WTC11 (cell line): ENCODE results near the gene DUSP6. TPM values are rescaled to one million over a fixed set of nuclear protein-coding genes. Genes with fewer than 3 reads are reported as not detected.

Experiments
- ATAC-seq: fragments of 200-7000 bp; cut with Tn5 transposase; 2 replicates; pipeline ENCODE4 v1.10.0; 2021; ENCODE audit warnings: mild to moderate bottlenecking, moderate library complexity
- CTCF ChIA-PET: fragments of 300-600 bp; sonication (Branson Sonifier 250); formaldehyde crosslinking; loops from one replicate; lab custom pipeline; 2021; ENCODE audit warnings: antibody characterized with exemption; lab: Charles Lee
- POLR2A ChIA-PET: fragments of 350-600 bp; sonication (Branson Sonifier 250); formaldehyde crosslinking; loops from one replicate; lab custom pipeline; 2021; ENCODE audit warnings: antibody characterized with exemption; lab: Charles Lee
- DNase-seq: peaks from one replicate; pipeline ENCODE4 v3.0.0; 2021; ENCODE audit warnings: low spot score
- H3K27ac Mint-ChIP-seq: 2 replicates; pipeline ENCODE4 v1.8.0; 2021; ENCODE audit warnings: mixed read lengths
- H3K27me3 Mint-ChIP-seq: 2 replicates; pipeline ENCODE4 v1.8.0; 2021; ENCODE audit warnings: low read depth, mild to moderate bottlenecking, moderate library complexity, mixed read lengths
- H3K36me3 Mint-ChIP-seq: 2 replicates; pipeline ENCODE4 v1.8.0; 2021; ENCODE audit warnings: mixed read lengths
- H3K4me1 Mint-ChIP-seq: 2 replicates; pipeline ENCODE4 v1.8.0; 2022; ENCODE audit warnings: mixed read lengths
- H3K4me3 Mint-ChIP-seq: 2 replicates; pipeline ENCODE4 v1.8.0; 2021; ENCODE audit warnings: mild to moderate bottlenecking, moderate library complexity, mixed read lengths
- H3K9me3 Mint-ChIP-seq: 2 replicates; pipeline ENCODE4 v1.8.0; 2021; ENCODE audit warnings: mixed read lengths
- AFF4 ChIP-seq: sonication (generic); formaldehyde crosslinking; IDR thresholded peaks from 2 replicates; pipeline ENCODE4 v1.8.1; 2023; ENCODE audit warnings: mild to moderate bottlenecking, missing genetic modification reagents, borderline replicate concordance
- ATF1 ChIP-seq: sonication (generic); formaldehyde crosslinking; IDR thresholded peaks from 2 replicates; pipeline ENCODE4 v1.8.1; 2023; ENCODE audit warnings: mild to moderate bottlenecking, moderate library complexity, missing genetic modification reagents
- CTCF ChIP-seq: fragments of 200-600 bp; IDR thresholded peaks from 2 replicates; pipeline ENCODE4 v1.8.0; 2022; ENCODE audit warnings: antibody characterized with exemption
- E2F5 ChIP-seq: sonication (generic); formaldehyde crosslinking; IDR thresholded peaks from 2 replicates; pipeline ENCODE4 v1.8.1; 2022; ENCODE audit warnings: mild to moderate bottlenecking, moderate library complexity, missing genetic modification reagents
- ERG ChIP-seq: fragments of 250-450 bp; sonication (Bioruptor Pico); IDR thresholded peaks from 2 replicates; pipeline ENCODE4 v1.8.0; 2021; ENCODE audit warnings: mild to moderate bottlenecking
- MXD4 ChIP-seq: fragments of 250-450 bp; sonication (Bioruptor Pico); IDR thresholded peaks from 2 replicates; pipeline ENCODE4 v1.8.0; 2021; ENCODE audit warnings: mild to moderate bottlenecking, moderate library complexity, borderline replicate concordance
- OVOL2 ChIP-seq: fragments of 250-450 bp; sonication (Bioruptor Pico); IDR thresholded peaks from 2 replicates; pipeline ENCODE4 v1.9.0; 2021; ENCODE audit warnings: mild to moderate bottlenecking, borderline replicate concordance
- PREB ChIP-seq: sonication (generic); formaldehyde crosslinking; IDR thresholded peaks from 2 replicates; pipeline ENCODE4 v1.8.1; 2022; ENCODE audit warnings: mild to moderate bottlenecking, missing genetic modification reagents, moderate library complexity, borderline replicate concordance
- PRRX2 ChIP-seq: fragments of 250-450 bp; sonication (Bioruptor Pico); IDR thresholded peaks from 2 replicates; pipeline ENCODE4 v1.8.0; 2021; ENCODE audit warnings: mild to moderate bottlenecking
- SOX15 ChIP-seq: fragments of 250-450 bp; sonication (Bioruptor Pico); IDR thresholded peaks from 2 replicates; pipeline ENCODE4 v1.9.0; 2021; ENCODE audit warnings: mild to moderate bottlenecking
- TCF7 ChIP-seq: sonication (generic); formaldehyde crosslinking; IDR thresholded peaks from 2 replicates; pipeline ENCODE4 v1.8.0; 2022; ENCODE audit warnings: mild to moderate bottlenecking, low read depth, missing genetic modification reagents, moderate library complexity
- TEAD4 ChIP-seq: sonication (generic); formaldehyde crosslinking; IDR thresholded peaks from 2 replicates; pipeline ENCODE4 v1.8.0; 2022; ENCODE audit warnings: mild to moderate bottlenecking, missing genetic modification reagents
- ZNF219 ChIP-seq: sonication (generic); formaldehyde crosslinking; IDR thresholded peaks from 2 replicates; pipeline ENCODE4 v1.8.0; 2023; ENCODE audit warnings: missing genetic modification reagents, mild to moderate bottlenecking, borderline replicate concordance
- ZNF263 ChIP-seq: sonication (generic); formaldehyde crosslinking; IDR thresholded peaks from 2 replicates; pipeline ENCODE4 v1.8.1; 2022; ENCODE audit warnings: low read depth, mild to moderate bottlenecking, moderate library complexity, missing genetic modification reagents
- ZNF281 ChIP-seq: sonication (generic); formaldehyde crosslinking; IDR thresholded peaks from 2 replicates; pipeline ENCODE4 v1.8.0; 2023; ENCODE audit warnings: mild to moderate bottlenecking, missing genetic modification reagents
- ZNF396 ChIP-seq: fragments of 250-450 bp; sonication (Bioruptor Pico); IDR thresholded peaks from 2 replicates; pipeline ENCODE4 v1.8.0; 2021; ENCODE audit warnings: mild to moderate bottlenecking, moderate library complexity, borderline replicate concordance
- total RNA-seq: library from RNA; stranded (reverse); gene quantifications from 3 replicates; pipeline ENCODE4 v1.2.3, GENCODE V29; 2021

Gene DUSP6
- total RNA-seq, 1 experiment from 2014 or later: 245 TPM

- Mint-ChIP-seq H3K27ac (no peak overlapping the region), H3K4me3 (no peak overlapping the region), H3K9me3 (no peaks in the 10 kb centered on the region), H3K36me3 (no peaks in the 10 kb centered on the region), H3K27me3 (no peaks in the 10 kb centered on the region), H3K4me1 (peaks cover 30% of the 10 kb centered on the region)
- ATAC-seq: no peak
- TF ChIP-seq ZNF263 (CRISPR knock-in tag): no peak
- TF ChIP-seq AFF4 (CRISPR knock-in tag): no peak
- TF ChIP-seq OVOL2 (CRISPR knock-in tag): no peak
- no peak for TF ChIP-seq ERG (CRISPR knock-in tag)
- no peak for TF ChIP-seq ATF1
- TF ChIP-seq CTCF: no peak
- TF ChIP-seq E2F5: no peak
- no peak for TF ChIP-seq ZNF281 (CRISPR knock-in tag)
- ChIA-PET CTCF (no interaction called here), POLR2A (no interaction called here)
- no peak for DNase-seq
These were observed 27.9 kb downstream of the DUSP6 start for GRCh38 chr12:89324437-89324836.

GRCh38 chr12:89323568-89324218, 28.6 kb downstream of the DUSP6 start:
- Mint-ChIP-seq H3K4me3 (no peak overlapping the region), H3K9me3 (no peaks in the 10 kb centered on the region), H3K27me3 (no peaks in the 10 kb centered on the region), H3K36me3 (no peaks in the 10 kb centered on the region), H3K4me1 (peaks cover 35% of the 10 kb centered on the region), H3K27ac (no peak overlapping the region)
- no peak for ATAC-seq
- ChIA-PET CTCF (no interaction called here), POLR2A (no interaction called here)
- no peak for DNase-seq
- TF ChIP-seq ZNF219 (CRISPR knock-in tag) (no peak), PREB (CRISPR knock-in tag) (no peak), ZNF396 (CRISPR knock-in tag) (no peak), PRRX2 (CRISPR knock-in tag) (no peak), SOX15 (CRISPR knock-in tag) (no peak), E2F5 (no peak), TEAD4 (no peak), MXD4 (CRISPR knock-in tag) (no peak), TCF7 (no peak)
